ENCODE measurements around the gene AGRP. TPM values are rescaled to one million over a fixed set of nuclear protein-coding genes. Genes with fewer than 3 reads are reported as not detected.

AGRP gene
- total RNA-seq, 1 donor from 2014 or later: not detected

DNA sequence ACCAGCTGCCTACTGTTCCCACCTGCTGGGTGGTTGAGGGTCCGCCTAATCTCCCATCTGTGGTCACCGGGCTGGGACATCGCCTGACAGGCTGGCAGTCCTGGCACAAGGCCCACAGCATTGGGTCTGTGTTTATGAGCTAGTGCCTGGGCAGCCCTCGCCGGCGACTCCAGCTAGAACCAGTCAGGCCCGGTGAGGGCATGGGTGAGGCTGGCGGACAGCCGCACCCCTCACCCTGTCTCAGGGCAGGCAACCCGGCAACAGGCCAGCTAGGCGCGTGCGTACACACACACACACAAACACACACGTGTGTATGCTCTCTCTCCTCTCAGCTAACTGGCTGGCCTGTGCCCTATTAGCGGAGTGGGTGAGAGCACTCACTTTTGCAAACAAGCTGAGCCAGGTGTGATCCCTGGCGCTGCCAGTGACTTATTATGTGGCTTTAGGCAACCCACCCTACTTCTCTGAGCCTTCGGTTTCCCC is 42.0 kb downstream of the AGRP start:
- Mint-ChIP-seq H3K4me3 (ENCODE audit: unreplicated experiment) (no peak overlapping the region), H3K27me3 (ENCODE audit: unreplicated experiment) (peaks cover 12% of the 10 kb centered on the region), H3K27ac (ENCODE audit: unreplicated experiment) (no peak overlapping the region), H3K36me3 (ENCODE audit: unreplicated experiment) (no peaks in the 10 kb centered on the region), H3K4me1 (ENCODE audit: low read depth, unreplicated experiment) (peaks cover 15% of the 10 kb centered on the region), H3K9me3 (ENCODE audit: unreplicated experiment) (peaks cover 3% of the 10 kb centered on the region)
- DNase-seq: no peak
- TF ChIP-seq, protein P1, sequence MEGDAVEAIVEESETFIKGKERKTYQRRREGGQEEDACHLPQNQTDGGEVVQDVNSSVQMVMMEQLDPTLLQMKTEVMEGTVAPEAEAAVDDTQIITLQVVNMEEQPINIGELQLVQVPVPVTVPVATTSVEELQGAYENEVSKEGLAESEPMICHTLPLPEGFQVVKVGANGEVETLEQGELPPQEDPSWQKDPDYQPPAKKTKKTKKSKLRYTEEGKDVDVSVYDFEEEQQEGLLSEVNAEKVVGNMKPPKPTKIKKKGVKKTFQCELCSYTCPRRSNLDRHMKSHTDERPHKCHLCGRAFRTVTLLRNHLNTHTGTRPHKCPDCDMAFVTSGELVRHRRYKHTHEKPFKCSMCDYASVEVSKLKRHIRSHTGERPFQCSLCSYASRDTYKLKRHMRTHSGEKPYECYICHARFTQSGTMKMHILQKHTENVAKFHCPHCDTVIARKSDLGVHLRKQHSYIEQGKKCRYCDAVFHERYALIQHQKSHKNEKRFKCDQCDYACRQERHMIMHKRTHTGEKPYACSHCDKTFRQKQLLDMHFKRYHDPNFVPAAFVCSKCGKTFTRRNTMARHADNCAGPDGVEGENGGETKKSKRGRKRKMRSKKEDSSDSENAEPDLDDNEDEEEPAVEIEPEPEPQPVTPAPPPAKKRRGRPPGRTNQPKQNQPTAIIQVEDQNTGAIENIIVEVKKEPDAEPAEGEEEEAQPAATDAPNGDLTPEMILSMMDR (IDR thresholded peaks at IDR 0.05; ENCODE audit: partially characterized antibody, unreplicated experiment): no peak

DNA sequence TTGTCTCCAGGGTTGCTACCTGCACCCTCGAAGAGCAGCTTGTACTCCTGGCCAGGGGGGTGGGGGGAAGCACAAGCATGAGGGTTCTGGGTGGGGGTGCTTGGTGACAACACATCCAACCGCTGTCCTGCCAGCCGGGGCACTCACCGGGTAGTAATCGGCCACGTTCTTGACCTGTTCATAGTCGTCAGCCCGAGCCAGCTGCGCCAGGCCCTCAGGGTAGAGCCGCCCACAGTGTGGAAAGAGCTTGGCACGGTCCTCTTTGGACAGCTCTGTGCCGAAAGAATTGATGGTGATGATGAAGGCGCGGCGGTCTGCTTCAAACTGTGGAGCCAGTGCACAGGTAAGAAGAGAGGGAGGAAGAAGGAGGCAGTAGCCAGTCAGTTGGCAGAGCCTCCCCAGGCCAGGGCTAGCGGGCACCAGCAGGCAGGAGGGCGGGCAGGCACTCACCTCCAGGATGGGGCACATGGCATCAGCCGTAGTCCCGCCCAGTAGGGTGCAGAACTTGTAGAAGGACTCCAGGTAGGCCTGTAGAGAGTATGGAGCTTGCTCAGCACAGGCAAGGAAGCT is 44.4 kb downstream of the AGRP start:
- no peak for DNase-seq
- H3K4me1 Mint-ChIP-seq (ENCODE audit: low read depth, unreplicated experiment): peaks cover 9% of the 10 kb centered on the region
- H3K27ac Mint-ChIP-seq (ENCODE audit: unreplicated experiment): no peak overlapping the region
- H3K9me3 Mint-ChIP-seq (ENCODE audit: unreplicated experiment): peaks cover 3% of the 10 kb centered on the region
- no peak overlapping the region for H3K4me3 Mint-ChIP-seq (ENCODE audit: unreplicated experiment)
- TF ChIP-seq, protein P1 (IDR thresholded peaks at IDR 0.05; ENCODE audit: partially characterized antibody, unreplicated experiment): no peak
- H3K36me3 Mint-ChIP-seq (ENCODE audit: unreplicated experiment): no peaks in the 10 kb centered on the region
- peaks cover 20% of the 10 kb centered on the region for H3K27me3 Mint-ChIP-seq (ENCODE audit: unreplicated experiment)

DNA sequence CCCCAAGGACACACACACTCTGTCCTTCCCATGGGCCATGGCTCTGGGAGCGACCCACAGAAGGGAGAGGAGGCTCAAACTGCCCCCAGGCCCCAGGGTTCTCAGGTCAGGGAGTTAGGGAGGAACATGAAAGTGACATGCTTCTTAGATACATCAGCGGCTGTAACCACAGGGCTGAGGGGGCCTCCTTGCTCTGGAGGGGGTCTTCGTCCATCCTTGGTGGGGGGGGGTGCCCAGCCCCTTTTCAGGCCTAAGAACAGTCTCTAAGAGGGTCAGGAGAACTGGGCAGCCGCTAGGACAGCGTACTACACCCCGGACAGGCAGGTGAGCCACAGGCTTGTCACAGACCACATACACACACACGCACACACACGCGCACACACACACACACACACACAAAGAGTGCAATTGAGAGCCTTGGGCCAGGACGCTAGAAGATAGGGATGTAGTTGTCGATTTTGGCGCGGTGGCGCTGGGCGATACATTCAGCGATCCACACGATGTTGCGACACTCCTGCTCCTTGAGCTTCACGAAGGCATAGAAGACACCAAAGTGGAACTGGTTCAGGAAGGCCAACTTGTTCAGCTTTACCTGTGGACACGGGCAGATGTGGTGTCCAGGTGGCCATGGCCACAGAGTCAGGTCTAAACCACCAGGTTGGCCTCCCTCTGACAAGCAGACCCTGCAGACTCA is 45.1 kb downstream of the AGRP start:
- peaks cover 3% of the 10 kb centered on the region for H3K9me3 Mint-ChIP-seq (ENCODE audit: unreplicated experiment)
- peaks cover 7% of the 10 kb centered on the region for H3K4me1 Mint-ChIP-seq (ENCODE audit: low read depth, unreplicated experiment)
- TF ChIP-seq, protein P1 (IDR thresholded peaks at IDR 0.05; ENCODE audit: partially characterized antibody, unreplicated experiment): no peak
- no peak overlapping the region for H3K27ac Mint-ChIP-seq (ENCODE audit: unreplicated experiment)
- peaks cover 19% of the 10 kb centered on the region for H3K27me3 Mint-ChIP-seq (ENCODE audit: unreplicated experiment)
- no peak for DNase-seq
- no peak overlapping the region for H3K4me3 Mint-ChIP-seq (ENCODE audit: unreplicated experiment)
- no peaks in the 10 kb centered on the region for H3K36me3 Mint-ChIP-seq (ENCODE audit: unreplicated experiment)

DNA sequence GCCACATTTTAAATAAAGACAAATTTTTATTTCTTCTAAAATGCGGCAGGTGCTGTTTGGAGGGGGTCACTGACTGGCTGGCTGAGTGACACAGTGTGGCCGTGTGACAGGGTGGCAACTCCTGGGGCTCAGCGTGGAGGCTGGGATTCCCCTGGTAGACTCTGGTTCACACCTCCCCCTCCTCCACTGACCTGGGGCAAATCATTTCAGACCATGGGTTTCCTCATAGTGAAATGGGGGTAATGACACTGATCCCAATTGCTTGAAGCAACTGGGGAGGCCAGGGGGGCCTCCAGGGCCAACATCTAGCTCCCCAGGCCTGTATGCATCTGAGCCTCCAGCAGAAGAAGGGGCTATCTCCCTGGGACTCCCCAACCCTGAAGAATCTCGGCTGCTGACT is 45.8 kb downstream of the AGRP start:
- DNase-seq: no peak
- Mint-ChIP-seq H3K4me3 (ENCODE audit: unreplicated experiment) (no peak overlapping the region), H3K27me3 (ENCODE audit: unreplicated experiment) (peaks cover 19% of the 10 kb centered on the region), H3K27ac (ENCODE audit: unreplicated experiment) (no peak overlapping the region), H3K4me1 (ENCODE audit: low read depth, unreplicated experiment) (peaks cover 7% of the 10 kb centered on the region), H3K36me3 (ENCODE audit: unreplicated experiment) (no peaks in the 10 kb centered on the region), H3K9me3 (ENCODE audit: unreplicated experiment) (peaks cover 3% of the 10 kb centered on the region)
- TF ChIP-seq, protein P1 (IDR thresholded peaks at IDR 0.05; ENCODE audit: partially characterized antibody, unreplicated experiment): no peak

DNA sequence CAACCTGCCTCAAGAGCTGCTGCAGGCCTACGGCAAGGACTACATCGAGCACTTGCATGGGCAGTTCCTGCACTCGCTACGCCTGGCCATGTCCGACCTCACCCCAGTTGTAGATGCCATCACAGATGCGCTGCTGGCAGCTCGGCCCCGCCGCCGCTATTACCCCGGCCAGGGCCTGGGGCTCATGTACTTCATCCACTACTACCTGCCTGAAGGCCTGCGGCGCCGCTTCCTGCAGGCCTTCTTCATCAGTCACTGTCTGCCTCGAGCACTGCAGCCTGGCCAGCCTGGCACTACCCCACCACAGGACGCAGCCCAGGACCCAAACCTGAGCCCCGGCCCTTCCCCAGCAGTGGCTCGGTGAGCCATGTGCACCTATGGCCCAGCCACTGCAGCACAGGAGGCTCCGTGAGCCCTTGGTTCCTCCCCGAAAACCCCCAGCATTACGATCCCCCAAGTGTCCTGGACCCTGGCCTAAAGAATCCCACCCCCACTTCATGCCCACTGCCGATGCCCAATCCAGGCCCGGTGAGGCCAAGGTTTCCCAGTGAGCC is 46.6 kb downstream of the AGRP start:
- TF ChIP-seq, protein P1 (IDR thresholded peaks at IDR 0.05; ENCODE audit: partially characterized antibody, unreplicated experiment): no peak
- peaks cover 5% of the 10 kb centered on the region for H3K9me3 Mint-ChIP-seq (ENCODE audit: unreplicated experiment)
- H3K27me3 Mint-ChIP-seq (ENCODE audit: unreplicated experiment): peaks cover 20% of the 10 kb centered on the region
- no peak overlapping the region for H3K27ac Mint-ChIP-seq (ENCODE audit: unreplicated experiment)
- H3K4me3 Mint-ChIP-seq (ENCODE audit: unreplicated experiment): no peak overlapping the region
- DNase-seq: no peak
- H3K4me1 Mint-ChIP-seq (ENCODE audit: low read depth, unreplicated experiment): peaks cover 6% of the 10 kb centered on the region
- no peaks in the 10 kb centered on the region for H3K36me3 Mint-ChIP-seq (ENCODE audit: unreplicated experiment)
